ENCODE measurements around the gene PHKA1.

DNA sequence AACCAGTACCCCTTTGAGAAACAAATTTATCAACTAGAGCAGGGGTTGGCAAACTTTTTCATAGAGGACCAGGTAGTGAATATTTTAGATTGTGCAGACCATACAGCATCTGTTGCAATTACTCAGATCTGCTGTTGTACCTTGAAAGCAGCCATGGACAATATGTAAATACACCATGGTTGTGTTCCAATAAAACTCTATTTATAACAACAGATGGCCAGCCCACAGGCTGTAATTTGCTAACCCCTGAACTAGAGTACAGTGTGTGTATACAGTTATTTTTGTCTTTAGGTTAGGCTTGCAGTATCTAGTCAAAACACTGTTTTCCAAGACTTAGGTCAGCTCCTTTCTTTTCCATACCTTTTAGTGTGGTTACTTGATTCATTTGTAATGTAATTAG is 54.4 kb downstream of the PHKA1 start:
- TF ChIP-seq CTCF (IDR thresholded peaks at IDR 0.05): no peak
- TF ChIP-seq EZH2 (IDR thresholded peaks at IDR 0.05; ENCODE audit: borderline replicate concordance, insufficient read depth, low read depth, low read length, poor library complexity, severe bottlenecking): no peak
